NCI-H748 treated with DMSO at 0.1 percent for 48 hours (cell line): Measurements from ENCODE around the gene RASGRF1.

ENCODE experiments used
- DNase-seq: peaks from one replicate; lab custom pipeline; 2025; lab: John Stamatoyannopoulos, UW

RASGRF1 gene

DNA sequence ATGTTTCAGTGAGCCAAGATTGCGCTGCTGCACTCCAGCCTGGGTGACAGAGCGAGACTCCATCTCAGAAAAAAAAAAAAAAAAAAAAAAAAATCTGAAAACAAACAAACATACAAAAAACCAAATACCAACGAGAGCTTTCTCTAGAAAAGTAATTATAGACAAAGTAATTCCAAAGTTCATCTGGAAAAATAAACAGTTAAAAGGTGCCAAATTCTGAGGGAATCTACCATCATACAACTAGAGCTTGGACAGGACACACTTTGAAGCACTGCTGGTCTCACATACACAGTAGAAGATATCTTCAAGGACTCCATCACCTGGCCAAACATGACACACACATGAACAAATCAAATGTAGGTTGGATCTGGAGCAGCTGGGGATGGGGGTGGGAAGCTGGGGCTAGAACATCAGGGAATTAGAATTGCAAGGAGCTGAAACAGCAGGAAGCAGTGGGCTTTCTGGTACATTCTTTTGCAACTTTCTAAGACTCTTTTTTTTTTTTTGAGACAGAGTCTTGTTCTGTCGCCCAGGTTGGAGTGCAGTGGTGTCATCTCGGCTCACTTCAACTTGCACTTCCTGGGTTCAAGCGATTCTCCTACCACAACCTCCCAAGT is 104.6 kb downstream of the RASGRF1 start:
- no peak for DNase-seq

- no peak for DNase-seq
Observed at GRCh38 chr15:78984041-78984440, 106.5 kb downstream of the RASGRF1 start.

DNA sequence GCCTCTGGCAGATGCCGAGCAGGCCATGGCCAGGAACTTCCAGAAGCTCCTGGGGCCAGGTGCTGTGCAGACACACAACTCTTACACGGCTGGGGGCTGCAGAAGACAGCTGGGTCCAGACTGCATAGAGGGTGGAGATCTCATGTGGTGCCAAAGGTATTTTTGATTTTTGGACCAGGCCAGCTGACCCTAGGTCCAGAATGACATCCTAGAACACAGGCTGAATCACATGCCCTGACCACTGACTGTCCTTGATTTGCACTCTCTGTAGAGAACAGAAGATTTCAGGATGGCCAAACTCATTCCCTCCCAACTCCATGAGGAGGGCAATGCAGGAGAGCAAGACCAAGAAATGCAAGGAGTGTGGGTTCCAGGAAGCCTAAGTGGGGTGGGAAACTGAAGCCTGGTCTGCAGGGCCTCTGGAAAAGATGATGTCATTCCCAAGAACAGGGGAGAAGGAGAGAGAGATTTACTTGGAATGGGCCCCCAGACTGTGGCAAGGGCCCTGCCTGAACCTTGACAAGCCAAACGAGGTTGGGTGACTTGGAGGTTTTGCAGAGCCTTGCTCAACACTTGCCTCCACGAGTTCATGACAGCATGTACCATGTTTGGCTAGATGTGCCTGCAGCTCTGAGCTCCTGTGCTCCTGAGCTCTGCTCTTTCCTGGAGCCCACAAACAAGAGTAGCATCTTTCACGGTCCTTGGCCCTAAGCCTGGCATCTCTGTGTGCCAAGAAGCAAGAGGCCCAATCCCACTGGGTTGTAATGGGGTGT is 107.2 kb downstream of the RASGRF1 start:
- no peak for DNase-seq

- DNase-seq = no peak
Observed at GRCh38 chr15:78982736-78983135, 107.8 kb downstream of the RASGRF1 start.

- DNase-seq = no peak
Observed at GRCh38 chr15:78981532-78982313, 108.9 kb downstream of the RASGRF1 start.

- peak; percentile 44 for DNase-seq
Observed at GRCh38 chr15:78979456-78980320, 110.9 kb downstream of the RASGRF1 start.

- no peak for DNase-seq
Observed at GRCh38 chr15:78978601-78979179, 111.9 kb downstream of the RASGRF1 start.

DNA sequence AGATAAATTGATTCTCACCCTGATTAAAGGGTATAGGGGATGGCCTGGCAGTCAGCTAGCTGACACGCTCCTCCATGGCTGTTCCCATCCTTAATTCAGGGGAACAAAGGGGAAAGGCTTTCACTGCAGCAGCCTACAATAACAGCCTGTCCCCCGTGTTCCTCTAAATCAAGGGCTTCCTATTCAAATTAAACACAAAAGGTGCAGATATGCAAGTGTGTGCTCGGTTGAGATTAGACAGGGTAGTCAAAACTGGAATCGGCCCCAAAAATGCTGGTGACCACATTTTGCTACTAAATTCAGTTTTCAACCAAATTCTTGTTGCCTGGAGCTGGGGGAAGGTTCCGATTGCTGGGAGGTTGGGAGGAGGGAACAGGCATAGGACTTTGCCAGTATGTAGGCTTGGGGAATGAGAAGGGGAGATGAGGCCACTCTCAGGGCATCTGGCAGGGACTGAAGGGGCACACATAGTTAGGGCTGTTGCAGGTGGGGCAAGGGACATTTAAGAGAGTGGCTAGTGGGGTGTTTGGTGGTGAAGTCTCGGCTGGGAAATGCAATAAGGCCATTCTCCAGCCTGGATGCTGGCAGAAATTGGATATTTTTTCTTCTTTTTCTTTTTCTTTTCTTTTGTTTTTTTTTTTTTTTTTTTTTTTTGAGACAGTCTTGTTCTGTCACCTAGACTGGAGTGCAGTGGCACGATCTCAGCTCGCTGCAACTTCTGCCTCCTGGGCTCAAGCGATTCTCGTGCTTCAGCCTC is 112.8 kb downstream of the RASGRF1 start:
- DNase-seq = no peak

DNA sequence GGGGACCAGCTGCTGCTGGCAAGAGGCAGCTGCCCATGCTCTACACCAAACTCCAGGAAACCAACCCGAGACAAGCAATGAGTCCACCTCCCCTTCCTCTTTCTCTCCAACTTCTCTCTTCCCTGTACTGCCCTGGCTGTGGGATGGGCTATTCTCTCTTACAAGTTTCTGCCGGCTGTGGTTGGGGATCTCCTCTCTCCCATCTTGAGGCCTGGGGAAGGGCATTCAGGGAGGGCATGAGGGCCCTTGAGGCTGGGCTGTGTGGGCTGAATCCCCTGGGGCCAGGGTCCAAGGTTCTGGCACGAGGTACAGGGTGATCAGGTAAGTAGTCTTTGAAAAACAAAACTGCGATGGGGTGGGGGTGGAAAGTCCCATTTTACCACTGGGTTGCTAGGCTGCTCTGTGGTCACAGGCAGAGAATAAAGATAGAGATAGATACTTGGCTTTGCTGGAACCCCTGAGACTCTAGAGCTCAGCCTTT is 113.4 kb downstream of the RASGRF1 start:
- DNase-seq = no peak

GRCh38 chr15:78976691-78977090 is 113.9 kb downstream of the RASGRF1 start:
- DNase-seq = no peak

DNA sequence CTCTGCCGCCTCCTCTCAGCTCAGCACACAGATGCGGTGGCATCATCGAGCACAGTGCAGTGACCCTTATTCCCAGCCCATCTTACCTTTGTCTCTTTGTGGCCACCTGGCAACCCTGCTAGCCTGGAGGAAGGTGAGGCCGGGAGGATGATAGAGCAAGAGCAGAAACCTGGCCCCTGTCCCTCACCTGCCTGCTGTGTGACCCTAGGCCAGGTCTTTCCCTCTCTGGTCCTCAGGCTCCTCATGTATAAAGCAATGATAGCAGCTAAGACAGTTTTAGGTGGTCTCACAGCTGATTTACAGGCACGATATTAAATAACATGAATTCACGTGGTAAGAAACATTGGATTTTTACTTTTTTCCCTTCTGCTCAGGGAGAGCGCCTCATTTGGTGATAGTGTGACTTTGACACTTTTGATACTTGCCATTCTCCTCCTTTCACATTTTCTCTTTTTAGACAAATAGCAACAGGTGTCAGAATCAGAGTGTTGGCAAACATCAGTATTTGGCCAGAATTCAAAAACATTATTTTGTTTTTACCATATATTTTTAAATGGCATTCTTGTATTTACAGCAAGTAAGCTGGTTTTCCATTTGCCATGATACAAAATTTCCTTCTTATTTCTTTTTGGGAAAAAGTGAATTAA is 116.2 kb downstream of the RASGRF1 start:
- DNase-seq = no peak

- no peak for DNase-seq
Observed at GRCh38 chr15:78969687-78970349, 120.8 kb downstream of the RASGRF1 start.

- peak; percentile 1 for DNase-seq
Observed at GRCh38 chr15:78968539-78969271, 121.9 kb downstream of the RASGRF1 start.

DNA sequence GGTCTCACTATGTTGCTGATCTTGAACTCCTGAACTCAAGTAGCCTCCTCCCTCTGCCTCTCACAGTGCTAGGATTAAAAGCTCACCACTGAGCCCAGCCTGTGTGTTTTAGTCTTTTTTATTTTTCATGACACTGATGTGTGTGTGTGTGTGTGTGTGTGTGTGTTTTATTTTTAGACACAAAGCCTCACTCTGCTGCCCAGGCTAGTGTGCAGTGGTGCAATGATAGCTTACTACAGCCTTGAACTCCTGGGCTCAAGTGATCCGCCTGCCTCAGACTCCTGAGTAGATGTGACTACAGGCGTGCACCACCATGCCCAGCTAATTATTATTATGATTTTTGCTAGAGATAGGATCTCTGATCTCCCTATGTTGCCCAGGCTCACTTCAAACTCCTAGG is 122.5 kb downstream of the RASGRF1 start:
- DNase-seq = no peak

DNA sequence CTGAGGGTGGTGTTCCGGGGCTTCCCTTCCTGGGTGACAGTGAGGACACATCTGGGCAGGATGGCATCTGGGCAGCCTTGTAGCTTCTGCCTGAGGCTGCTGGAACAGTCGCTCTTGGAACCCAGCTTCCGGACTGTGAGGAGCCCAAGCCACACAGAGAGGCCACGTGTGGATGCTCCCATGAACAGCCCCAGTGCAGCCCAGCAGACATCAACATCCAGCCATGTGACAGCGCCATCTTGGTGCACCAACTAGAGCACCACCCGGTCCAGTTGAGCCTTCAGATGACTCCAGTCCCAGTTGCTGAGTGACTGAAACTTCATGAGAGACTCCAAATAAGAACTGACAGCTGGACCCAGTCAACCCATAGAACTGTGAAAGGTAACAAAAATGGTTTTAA is 130.3 kb downstream of the RASGRF1 start:
- no peak for DNase-seq

DNA sequence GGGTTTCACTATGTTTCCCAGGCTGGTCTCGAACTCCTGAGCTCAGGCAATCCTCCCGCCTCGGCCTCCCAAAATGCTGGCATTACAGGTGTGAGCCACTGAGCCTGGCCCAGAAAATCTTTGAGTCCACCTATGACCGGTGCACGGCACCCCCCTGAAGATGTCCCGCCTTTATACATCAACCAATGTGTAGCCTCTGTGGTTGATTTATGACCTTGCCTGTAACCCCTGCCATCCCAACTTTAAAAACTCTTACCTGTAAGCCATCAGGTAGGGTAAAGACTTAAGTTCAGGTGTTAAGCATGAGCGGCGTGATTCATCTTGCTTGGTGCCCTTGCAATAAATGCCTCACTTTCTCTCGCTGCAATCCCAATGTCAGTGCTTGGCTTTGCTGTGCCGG is 131.2 kb downstream of the RASGRF1 start:
- no peak for DNase-seq

DNA sequence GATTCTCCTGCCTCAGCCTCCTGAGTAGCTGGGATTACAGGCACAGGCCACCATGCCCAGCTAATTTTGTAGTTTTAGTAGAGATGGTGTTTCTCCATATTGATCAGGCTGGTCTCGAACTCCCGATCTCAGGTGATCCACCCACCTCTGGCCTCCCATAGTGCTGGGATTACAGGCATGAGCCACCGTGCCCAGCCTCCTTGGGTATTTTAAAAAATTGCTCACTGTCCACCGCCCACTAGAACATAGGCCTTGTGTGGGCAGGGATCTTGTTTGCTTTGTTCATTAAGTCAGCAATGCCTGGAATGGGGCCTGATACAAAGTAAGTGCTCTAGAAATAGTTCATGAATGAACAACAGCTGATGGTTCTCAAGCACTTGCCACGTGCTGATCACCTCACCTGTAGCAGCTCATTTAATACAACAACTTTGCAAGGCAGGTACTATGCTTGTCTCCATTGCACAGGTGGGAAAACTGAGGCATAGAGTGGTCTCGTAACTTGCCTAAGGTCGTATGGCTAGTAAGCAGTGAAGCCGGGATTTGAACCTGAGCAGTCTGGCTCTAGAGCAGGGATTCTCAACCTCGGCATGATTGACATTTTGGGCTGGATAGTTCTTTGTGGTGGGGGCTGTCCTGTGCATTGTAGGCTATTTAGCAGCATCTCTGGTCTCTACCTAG is 133.0 kb downstream of the RASGRF1 start:
- DNase-seq = no peak

DNA sequence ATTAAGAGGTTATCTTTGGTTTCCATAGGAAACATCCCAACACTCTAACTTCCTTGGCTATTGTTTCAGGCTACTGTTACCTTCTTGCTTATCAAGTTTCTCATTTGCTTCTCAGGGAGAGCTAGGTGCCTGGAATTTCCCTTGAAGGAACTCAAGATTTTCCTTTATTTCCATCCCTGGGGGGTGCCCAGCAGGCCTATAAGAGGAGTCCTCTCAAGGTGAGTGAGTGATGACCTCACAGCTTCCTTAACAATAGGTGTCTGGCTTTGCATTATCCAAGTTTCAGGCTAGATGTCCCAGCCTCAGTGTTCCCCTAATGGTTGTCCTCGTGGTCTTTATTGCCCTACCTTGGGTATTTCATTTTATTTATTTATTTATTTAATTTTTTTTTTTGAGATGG is 133.6 kb downstream of the RASGRF1 start:
- DNase-seq = no peak
